Activated CD4-positive, alpha-beta T cell treated with anti-CD3 and anti-CD28 coated beads for 36 hours (primary cell): ENCODE data around the gene COL4A1. TPM values are rescaled to one million over a fixed set of nuclear protein-coding genes. Genes with fewer than 3 reads are reported as not detected.

ENCODE experiments used
- ATAC-seq: fragments of 200-7000 bp; cut with Tn5 transposase; one replicate; pipeline ENCODE4 v1.10.0; 2021; ENCODE audit warnings: mild to moderate bottlenecking, moderate library complexity
- CTCF ChIA-PET: fragments of 350-600 bp; sonication (Branson Sonifier 250); formaldehyde crosslinking; loops from one replicate; lab custom pipeline; 2021; ENCODE audit warnings: antibody characterized with exemption; lab: Charles Lee
- POLR2A ChIA-PET: fragments of 350-600 bp; sonication (Branson Sonifier 250); formaldehyde crosslinking; loops from one replicate; lab custom pipeline; 2021; ENCODE audit warnings: antibody characterized with exemption, inconsistent platforms; lab: Charles Lee
- DNase-seq: peaks from one replicate; pipeline ENCODE4 v3.0.0-alpha.2; 2020
- H3K27ac Mint-ChIP-seq: one replicate; pipeline ENCODE4 v1.8.0; 2021; ENCODE audit warnings: mixed read lengths
- H3K27me3 Mint-ChIP-seq: one replicate; pipeline ENCODE4 v1.8.0; 2021; ENCODE audit warnings: mixed read lengths
- H3K36me3 Mint-ChIP-seq: one replicate; pipeline ENCODE4 v1.8.0; 2021; ENCODE audit warnings: low read depth, mixed read lengths
- H3K4me1 Mint-ChIP-seq: one replicate; pipeline ENCODE4 v1.8.0; 2021; ENCODE audit warnings: mixed read lengths
- H3K4me3 Mint-ChIP-seq: one replicate; pipeline ENCODE4 v1.8.0; 2021; ENCODE audit warnings: mild to moderate bottlenecking, moderate library complexity, mixed read lengths
- H3K9me3 Mint-ChIP-seq: one replicate; pipeline ENCODE4 v1.8.0; 2021; ENCODE audit warnings: low read depth, mixed read lengths
- intact Hi-C, 2 experiments: fragments of 100-400 bp; cut with DNase I in 1 of 2; cut with micrococcal nuclease in 1 of 2; formaldehyde crosslinking; loops; one replicate each; pipeline versions ENCODE4 v1.14.2 to v1.15.1; 2022 to 2024; cut with DNase I, micrococcal nuclease
- total RNA-seq, 2 experiments: library from RNA; stranded (reverse); gene quantifications; one replicate each; pipeline ENCODE4 v1.2.3, GENCODE V29; 2021

Gene COL4A1
- total RNA-seq, 2 experiments from 2014 or later: 0.14 TPM; not detected in 1

DNA sequence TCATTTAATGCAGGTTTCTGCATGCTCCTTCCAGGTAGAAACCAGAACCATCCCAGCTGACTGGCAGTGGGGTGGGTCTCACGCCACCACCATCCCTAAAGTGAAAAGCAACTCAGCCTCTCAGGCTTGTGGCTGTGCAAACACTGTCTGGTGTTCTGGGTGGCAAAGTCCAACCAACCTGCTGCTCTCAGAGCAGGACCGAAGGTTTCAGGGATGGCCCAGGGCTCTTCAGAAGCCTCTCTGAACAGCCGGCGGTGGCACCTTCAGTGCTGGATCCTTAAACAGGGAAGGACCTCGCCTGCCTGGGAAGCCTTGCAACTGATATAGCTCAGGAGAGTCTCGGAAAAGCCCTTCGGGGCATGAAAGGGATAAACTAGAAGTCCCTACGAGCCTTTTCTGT lies 100.8 kb downstream of the COL4A1 start:
- no peak for ATAC-seq
- ChIA-PET CTCF (interaction anchor here (1.0 kb wide), 1 partner anchor 10 kb away, joined by 5 read pairs; no protein-coding TSS in a partner anchor), POLR2A (no interaction called here)
- Mint-ChIP-seq H3K27ac (no peak overlapping the region), H3K4me3 (no peak overlapping the region), H3K4me1 (no peaks in the 10 kb centered on the region), H3K9me3 (no peaks in the 10 kb centered on the region), H3K36me3 (no peaks in the 10 kb centered on the region), H3K27me3 (peaks cover 5% of the 10 kb centered on the region)
- intact Hi-C loops: no loop called here
- no peak for DNase-seq

DNA sequence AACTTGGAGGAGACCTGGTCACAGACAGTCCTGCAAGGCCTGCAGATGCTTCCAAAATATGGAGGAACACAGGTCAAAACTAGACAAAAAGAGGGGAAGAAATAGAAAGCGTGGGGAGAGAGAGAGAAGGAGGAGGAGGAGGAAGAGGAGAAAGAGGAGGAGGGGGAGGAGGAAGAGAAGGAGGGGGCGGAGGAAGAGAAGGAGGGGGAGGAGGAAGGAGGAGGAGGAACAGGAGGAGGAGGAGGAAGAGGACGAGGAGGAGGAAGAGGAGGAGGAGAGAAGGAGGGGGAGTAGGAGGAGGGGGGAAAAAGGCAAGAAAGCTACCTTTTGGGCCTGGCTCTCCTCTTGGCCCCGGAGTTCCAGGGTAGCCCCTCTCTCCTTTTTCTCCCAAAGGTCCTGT lies 105.8 kb downstream of the COL4A1 start:
- intact Hi-C loops: no loop called here
- no peak for ATAC-seq
- H3K4me1 Mint-ChIP-seq: no peaks in the 10 kb centered on the region
- no peaks in the 10 kb centered on the region for H3K36me3 Mint-ChIP-seq
- no peak for DNase-seq
- H3K4me3 Mint-ChIP-seq: no peak overlapping the region
- H3K27me3 Mint-ChIP-seq: peaks cover 12% of the 10 kb centered on the region
- ChIA-PET POLR2A (no interaction called here), CTCF (no interaction called here)
- no peak overlapping the region for H3K27ac Mint-ChIP-seq
- H3K9me3 Mint-ChIP-seq: no peaks in the 10 kb centered on the region

DNA sequence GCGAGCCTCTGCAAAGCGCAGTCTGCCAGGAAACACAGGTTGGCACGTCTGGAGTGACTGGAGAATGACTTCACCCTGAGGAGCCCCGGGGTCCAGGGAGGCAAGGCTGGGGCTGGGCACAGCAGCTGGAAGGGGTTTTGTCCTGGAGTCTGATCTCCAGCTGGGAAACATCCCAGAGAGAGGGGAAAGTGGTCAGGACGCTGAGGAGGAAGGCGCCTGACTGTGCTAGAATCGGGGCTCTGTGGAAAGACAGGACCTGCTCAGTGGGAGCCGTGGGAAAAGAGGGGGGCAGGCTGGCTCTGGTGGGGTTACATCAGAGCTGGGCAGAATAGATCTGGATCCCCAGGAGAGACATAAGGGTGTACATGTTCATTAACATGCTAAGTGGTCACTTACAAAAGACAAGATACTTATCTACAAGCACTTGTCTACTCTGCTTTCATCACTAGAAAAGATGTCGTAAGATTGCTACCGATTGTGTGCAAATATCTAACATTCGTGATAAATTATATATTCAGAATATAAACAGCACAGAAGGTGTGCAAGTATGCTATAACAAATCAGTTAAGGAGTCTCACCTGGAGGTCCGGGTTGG lies 106.6 kb downstream of the COL4A1 start:
- ChIA-PET POLR2A (no interaction called here), CTCF (no interaction called here)
- Mint-ChIP-seq H3K4me3 (no peak overlapping the region), H3K27me3 (peaks cover 14% of the 10 kb centered on the region), H3K9me3 (no peaks in the 10 kb centered on the region), H3K36me3 (no peaks in the 10 kb centered on the region), H3K4me1 (no peaks in the 10 kb centered on the region), H3K27ac (no peak overlapping the region)
- intact Hi-C loops: no loop called here
- DNase-seq (no peak), ATAC-seq (no peak)

DNA sequence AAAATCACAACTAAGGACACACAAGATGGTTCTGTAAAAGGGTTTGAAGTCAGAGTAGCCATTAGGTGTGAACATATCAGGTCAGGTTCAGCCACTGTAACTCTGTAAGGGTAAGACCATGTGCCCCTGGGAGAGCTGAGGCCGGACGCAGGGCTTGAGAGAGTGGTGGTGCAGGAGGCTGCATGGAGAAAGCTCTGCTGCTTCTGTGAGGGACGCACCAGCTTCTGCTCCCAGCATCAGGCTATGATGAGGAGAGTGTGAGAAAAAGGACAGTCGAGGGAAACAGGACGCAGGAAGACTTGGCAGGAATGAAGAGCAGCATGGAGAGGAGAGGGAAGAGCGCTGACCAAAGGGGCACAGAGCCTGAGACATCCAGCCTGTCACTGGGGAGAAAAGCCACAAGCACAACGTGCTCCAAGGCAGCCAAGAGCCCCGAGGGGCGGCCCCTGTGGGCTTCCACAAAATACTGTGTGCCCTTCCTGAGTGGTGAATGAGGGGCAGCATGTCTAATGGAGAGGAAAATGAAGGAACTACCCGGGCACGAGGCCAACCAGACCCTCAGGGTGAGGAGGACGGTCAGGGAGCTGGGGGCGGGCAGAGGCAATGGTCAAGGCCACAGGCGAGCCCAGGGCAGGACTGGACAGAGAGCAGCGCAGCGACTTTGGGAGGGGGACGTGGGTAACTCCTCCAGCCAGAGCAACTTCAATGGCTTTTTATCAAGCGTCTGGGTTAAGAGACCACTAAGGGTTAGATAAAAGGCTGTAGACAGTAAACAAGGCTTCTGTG lies 107.7 kb downstream of the COL4A1 start:
- no peaks in the 10 kb centered on the region for H3K9me3 Mint-ChIP-seq
- no peaks in the 10 kb centered on the region for H3K36me3 Mint-ChIP-seq
- peaks cover 17% of the 10 kb centered on the region for H3K27me3 Mint-ChIP-seq
- no peak for ATAC-seq
- ChIA-PET POLR2A (no interaction called here), CTCF (no interaction called here)
- no peak overlapping the region for H3K27ac Mint-ChIP-seq
- no peak overlapping the region for H3K4me3 Mint-ChIP-seq
- H3K4me1 Mint-ChIP-seq: no peaks in the 10 kb centered on the region
- intact Hi-C loops: no loop called here
- no peak for DNase-seq

DNA sequence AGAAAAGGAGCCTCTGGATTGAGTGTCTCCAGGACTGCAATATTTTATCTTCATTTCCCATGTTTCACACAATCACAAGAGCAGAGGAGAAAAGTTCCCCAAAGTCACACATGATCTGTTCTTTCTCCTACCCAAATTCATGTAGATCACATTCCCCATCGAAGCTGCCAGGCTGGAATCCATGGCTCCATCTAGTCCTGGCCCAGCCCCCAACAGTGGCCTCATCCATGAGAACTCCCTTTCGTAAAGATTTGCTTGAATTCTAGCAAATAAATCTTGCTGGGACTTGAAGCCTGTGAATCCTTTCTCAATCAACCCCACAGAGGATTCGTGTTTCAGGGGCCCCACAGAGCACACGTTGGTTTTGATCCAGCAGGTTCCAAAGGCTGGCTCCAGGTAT lies 109.5 kb downstream of the COL4A1 start:
- ChIA-PET POLR2A (no interaction called here), CTCF (no interaction called here)
- H3K27me3 Mint-ChIP-seq: peaks cover 25% of the 10 kb centered on the region
- H3K4me1 Mint-ChIP-seq: no peaks in the 10 kb centered on the region
- H3K4me3 Mint-ChIP-seq: no peak overlapping the region
- no peaks in the 10 kb centered on the region for H3K9me3 Mint-ChIP-seq
- H3K36me3 Mint-ChIP-seq: no peaks in the 10 kb centered on the region
- no peak overlapping the region for H3K27ac Mint-ChIP-seq
- no peak for ATAC-seq
- intact Hi-C loops: no loop called here
- DNase-seq: no peak

DNA sequence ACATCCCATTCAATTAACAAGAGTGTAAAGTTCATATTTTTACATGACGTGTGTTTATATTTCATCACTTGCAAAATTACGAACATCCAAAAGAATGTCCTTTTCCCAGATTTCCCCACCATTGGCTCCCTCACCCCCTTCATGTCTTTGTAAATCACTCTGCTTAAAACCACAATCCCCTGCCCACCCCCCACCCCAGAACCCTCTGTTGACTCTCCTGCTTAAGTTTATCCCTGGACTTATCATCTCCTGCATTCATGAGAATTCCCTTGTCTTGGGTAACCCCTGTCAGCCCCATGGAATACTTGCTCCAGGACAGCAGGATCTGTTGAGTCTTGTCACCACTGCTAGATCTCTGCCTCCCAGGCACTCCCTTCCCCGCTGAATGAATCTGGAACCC lies 109.9 kb downstream of the COL4A1 start:
- intact Hi-C loops: no loop called here
- ATAC-seq (no peak), DNase-seq (no peak)
- no peaks in the 10 kb centered on the region for H3K9me3 Mint-ChIP-seq
- ChIA-PET CTCF (no interaction called here), POLR2A (no interaction called here)
- no peaks in the 10 kb centered on the region for H3K4me1 Mint-ChIP-seq
- H3K4me3 Mint-ChIP-seq: no peak overlapping the region
- peaks cover 25% of the 10 kb centered on the region for H3K27me3 Mint-ChIP-seq
- no peaks in the 10 kb centered on the region for H3K36me3 Mint-ChIP-seq
- no peak overlapping the region for H3K27ac Mint-ChIP-seq

DNA sequence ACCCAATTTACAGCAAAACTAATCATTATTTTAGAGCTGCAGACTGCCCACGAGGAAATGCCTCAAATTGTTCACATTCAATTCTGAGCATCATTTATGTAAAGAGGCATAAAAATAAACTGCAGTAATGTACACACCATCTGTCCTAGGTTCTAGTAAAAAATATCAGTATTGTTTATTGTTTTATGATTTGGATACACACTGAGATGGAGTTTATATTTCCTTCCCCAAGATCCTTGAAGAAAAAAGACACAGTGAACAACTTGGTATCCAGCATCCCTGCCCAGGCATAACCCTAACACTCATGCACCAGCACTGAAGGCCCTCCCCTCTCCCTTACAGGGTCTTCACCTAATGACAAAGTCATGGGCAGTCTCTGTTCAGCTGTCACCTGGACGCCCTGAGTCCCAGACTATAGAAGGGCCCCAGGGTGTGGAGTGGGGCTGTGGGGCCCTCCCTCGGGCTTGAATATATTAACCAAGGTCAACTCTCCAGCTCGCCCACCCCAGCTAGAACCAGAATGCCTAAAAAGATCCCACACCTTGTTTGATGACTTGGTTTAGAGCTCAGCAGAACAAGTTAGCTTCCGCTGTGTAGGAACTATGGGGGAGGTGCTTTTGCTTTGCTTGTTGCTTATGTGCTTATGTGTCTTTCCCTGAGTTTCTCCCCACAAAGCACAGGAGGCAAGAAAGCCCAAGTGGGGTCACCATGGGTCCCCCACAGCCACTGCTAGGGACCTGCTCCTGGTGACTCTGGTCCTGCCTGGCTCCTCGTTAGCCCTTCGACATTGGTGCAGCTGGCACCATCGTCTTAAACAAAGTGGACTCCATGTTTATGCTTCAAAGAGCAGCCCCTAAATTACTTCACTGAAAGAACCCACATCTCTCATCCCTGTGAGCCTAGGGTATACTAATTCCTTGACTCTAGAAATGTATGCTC lies 111.1 kb downstream of the COL4A1 start:
- H3K27me3 Mint-ChIP-seq: peaks cover 28% of the 10 kb centered on the region
- POLR2A ChIA-PET: no interaction called here
- H3K9me3 Mint-ChIP-seq: no peaks in the 10 kb centered on the region
- no peak overlapping the region for H3K27ac Mint-ChIP-seq
- H3K4me3 Mint-ChIP-seq: no peak overlapping the region
- H3K4me1 Mint-ChIP-seq: no peaks in the 10 kb centered on the region
- intact Hi-C loops: no loop called here
- ATAC-seq (no peak), DNase-seq (no peak)
- H3K36me3 Mint-ChIP-seq: no peaks in the 10 kb centered on the region
- CTCF ChIA-PET: no interaction called here

DNA sequence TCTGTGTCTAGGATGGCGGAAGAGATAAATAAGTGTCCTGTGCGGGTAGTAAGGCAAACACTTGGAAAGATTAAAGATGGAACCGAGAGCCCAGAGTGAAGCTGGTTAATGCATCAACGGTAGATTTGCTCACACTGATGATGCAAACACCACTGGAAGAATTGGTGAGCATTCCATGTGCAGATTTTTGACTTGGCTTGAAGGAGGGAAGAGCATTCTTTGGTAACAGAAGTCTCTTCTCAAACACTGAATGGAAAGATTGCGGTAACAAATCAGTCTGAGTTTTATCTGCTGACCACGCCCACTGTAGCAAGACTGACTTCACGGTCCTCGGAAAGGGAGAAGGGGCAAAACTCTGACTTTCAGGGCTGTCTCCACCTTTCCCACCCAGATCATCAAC lies 112.5 kb downstream of the COL4A1 start:
- POLR2A ChIA-PET: no interaction called here
- intact Hi-C loops: no loop called here
- Mint-ChIP-seq H3K4me1 (no peaks in the 10 kb centered on the region), H3K36me3 (no peaks in the 10 kb centered on the region), H3K27me3 (peaks cover 32% of the 10 kb centered on the region), H3K4me3 (no peak overlapping the region), H3K27ac (no peak overlapping the region), H3K9me3 (no peaks in the 10 kb centered on the region)
- ATAC-seq (no peak), DNase-seq (no peak)
- CTCF ChIA-PET: no interaction called here

DNA sequence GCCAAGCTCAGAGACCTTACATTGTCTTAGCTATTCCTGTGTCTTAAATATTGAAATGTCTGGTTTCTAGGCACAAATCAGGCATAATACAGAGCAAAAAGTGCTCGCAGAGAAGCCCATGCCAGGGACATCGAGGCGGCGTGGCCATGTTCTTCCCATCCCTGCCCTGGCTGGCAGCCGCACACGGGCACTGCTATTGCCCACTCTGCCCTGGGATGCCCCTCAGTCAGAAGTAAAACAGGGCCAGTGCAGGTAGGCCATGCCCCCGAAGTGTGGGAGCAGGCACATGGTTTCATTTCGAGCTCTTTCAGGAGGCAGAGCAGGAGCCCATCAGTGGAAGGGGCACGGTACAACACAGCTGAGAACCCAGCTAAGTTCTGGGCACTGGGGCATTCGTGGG lies 113.5 kb downstream of the COL4A1 start:
- ChIA-PET POLR2A (no interaction called here), CTCF (no interaction called here)
- Mint-ChIP-seq H3K4me1 (no peaks in the 10 kb centered on the region), H3K9me3 (no peaks in the 10 kb centered on the region), H3K27ac (no peak overlapping the region), H3K27me3 (peaks cover 29% of the 10 kb centered on the region), H3K36me3 (no peaks in the 10 kb centered on the region), H3K4me3 (no peak overlapping the region)
- no peak for DNase-seq
- intact Hi-C loops: no loop called here
- no peak for ATAC-seq

DNA sequence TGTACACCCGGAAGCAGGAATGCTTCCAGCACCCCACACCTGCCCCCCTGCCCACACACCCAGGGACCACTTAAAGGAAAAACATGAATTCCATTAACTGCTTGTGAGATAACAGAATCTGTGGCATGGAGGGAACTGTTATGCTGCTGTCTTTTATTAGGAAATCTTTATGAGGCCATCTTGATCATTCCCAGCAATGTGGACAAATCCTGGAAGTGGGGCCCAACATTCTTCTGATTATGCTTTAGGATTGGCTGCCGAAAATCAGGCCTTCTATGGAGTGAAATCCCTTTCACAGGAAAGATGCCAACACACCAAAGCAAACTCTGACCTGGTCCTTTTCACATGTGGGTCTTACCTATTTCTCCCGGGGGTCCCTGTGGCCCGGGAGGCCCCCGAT lies 114.5 kb downstream of the COL4A1 start:
- Mint-ChIP-seq H3K9me3 (no peaks in the 10 kb centered on the region), H3K4me3 (no peak overlapping the region), H3K4me1 (no peaks in the 10 kb centered on the region), H3K27me3 (peaks cover 31% of the 10 kb centered on the region), H3K27ac (no peak overlapping the region), H3K36me3 (no peaks in the 10 kb centered on the region)
- ATAC-seq: no peak
- POLR2A ChIA-PET: no interaction called here
- intact Hi-C loops: no loop called here
- CTCF ChIA-PET: no interaction called here
- no peak for DNase-seq

DNA sequence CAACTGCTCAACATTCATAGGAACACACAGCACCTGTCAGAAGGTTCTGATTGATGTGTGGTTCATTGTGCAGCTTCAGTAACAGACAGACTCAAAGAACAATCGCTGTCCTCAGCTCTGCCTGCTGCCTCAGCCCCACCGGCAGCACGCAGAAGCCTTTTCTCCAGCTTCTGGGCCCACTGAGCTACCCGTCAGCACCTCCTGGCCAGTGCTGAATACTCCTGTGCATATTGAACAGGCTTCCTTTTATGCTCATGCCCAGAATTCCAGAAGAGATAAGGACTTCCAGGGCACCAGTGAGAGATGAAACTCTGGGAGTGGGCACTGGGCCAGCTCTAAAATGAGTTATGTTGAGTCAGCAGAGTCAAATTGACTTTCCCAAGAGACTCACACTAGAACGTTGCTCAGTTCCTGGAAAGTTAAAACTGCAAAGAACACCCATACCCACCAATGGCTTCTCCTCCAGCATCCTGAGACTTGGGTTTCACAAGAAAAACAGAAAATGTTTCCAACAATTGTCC lies 119.3 kb downstream of the COL4A1 start:
- no peak for DNase-seq
- Mint-ChIP-seq H3K27me3 (peaks cover 14% of the 10 kb centered on the region), H3K4me3 (no peak overlapping the region), H3K9me3 (no peaks in the 10 kb centered on the region), H3K27ac (no peak overlapping the region), H3K4me1 (no peaks in the 10 kb centered on the region), H3K36me3 (no peaks in the 10 kb centered on the region)
- intact Hi-C loops: no loop called here
- CTCF ChIA-PET: interaction anchor here (0.6 kb wide), 1 partner anchor 31 kb away, joined by 4 read pairs; no protein-coding TSS in a partner anchor
- no peak for ATAC-seq
- POLR2A ChIA-PET: no interaction called here
